Hematopoietic multipotent progenitor cell (in vitro differentiated cells): ENCODE measurements around the gene PTPN21. TPM values are rescaled to one million over a fixed set of nuclear protein-coding genes. Genes with fewer than 3 reads are reported as not detected.

Experiments
- DNase-seq, 3 donors: peaks; one replicate each; pipeline ENCODE4 v3.0.0-alpha.2; 2011 to 2015; ENCODE audit warnings: low read depth in 2 of 3, low spot score in 2 of 3
- total RNA-seq: library from RNA; depleted of rRNA; stranded (reverse); fragments of >200 nt; gene quantifications from one replicate; pipeline ENCODE4 v1.2.3, GENCODE V29; 2012

The PTPN21 gene
- total RNA-seq, 1 donor, result under 0.01 TPM

DNA sequence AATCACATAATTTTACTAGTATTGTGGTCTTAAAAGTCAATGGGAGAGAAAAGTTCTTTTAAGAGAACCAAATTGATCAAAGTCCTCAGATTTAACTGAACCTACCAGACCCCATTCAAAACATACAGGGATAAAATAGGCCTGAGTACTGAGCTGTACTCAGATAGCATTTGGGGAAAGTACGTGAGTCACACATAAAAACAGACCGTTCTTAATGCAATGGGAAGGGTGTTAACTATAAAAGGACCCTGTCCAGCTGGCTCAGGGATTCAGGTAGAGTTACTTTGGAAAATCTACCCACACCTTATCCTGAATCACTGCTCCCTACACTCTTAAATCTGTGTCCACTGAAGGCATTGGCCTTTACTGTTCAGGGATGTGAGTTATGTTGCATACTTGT, 78.0 kb downstream of the PTPN21 start:
- DNase-seq, result no peak

DNA sequence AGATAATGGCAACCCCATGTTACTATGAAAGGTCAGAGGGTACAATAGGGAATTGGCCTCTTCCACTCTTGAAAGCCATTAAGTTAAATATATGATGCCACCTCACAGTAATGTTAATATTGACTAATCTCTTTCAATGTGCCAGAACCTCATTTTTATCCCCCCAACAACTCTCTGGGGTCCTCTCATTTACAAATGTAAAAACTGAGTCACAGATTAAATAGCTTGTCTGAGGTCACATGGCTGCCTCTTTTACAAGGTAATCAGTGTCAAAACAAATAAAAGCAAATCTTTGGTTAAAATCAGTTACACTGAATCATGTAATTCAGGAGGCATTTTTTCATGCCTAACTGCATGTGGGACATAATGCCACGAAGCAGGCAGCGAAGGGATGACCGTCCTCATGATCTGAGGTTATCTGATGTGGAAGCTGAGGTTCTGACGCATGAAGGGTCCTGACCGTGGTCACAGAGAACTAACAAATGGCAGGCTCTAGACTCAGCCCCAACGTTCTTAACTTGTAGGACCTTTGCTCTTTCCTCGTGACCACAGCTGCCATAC, 78.5 kb downstream of the PTPN21 start:
- no peak for DNase-seq

DNA sequence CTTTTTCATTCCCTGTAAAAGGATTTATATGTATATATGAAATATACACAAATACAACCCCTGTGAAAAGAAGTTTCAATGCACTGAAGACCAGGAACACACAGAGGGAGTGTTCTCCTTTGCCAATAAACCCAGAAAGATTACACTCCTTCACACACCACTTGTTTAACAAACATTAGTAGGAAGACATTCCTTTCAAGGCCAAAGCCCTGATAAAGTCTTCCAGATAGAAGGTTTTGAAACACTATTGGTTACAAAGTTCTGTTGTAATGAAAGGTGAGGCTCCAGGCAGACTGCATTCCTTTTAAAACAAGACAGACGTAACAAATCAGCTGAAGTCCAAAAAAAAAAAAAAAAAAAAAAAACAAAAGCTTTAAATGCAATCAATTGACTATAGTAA, 81.0 kb downstream of the PTPN21 start:
- no peak for DNase-seq

DNA sequence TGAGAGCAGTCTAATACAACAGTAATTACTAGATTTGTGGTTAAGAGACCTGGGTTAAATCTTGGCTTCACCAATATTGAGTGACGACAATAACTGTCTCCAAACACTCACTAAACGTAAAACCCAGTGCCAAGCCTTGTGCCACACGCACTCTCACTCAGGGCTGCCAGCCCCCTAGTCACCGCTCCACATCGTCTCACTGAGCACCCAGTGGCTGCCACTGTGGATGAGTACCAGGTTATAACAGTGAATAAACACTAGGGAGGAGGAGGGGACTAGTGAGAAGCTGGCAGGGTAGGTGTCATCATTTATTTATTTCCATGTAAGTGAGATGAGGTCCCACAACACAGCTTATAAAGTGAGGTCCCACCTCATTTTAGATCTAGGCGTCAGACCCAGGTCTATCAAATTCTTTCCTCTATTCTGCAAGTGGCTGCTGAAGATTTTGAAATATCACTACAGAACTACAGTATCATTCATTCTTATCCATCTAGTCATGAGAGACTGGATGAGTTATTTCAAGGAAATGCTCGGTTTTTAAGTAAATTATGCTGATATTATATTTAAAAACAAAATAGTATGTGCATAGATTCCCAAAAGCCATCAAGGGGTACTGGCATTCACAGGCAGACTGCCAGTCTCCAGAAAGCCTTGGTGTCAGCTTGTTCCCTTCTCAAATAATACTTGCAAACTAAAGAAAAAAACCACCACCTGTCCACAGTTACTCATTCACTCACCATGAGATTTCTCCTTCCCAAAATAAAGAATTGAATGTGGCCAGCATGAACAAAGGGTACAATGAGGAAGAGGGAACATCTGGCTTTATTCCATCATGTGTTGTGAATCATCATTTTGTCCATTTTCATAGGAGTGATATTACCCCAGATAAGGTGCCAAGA, 84.0 kb downstream of the PTPN21 start:
- no peak for DNase-seq

DNA sequence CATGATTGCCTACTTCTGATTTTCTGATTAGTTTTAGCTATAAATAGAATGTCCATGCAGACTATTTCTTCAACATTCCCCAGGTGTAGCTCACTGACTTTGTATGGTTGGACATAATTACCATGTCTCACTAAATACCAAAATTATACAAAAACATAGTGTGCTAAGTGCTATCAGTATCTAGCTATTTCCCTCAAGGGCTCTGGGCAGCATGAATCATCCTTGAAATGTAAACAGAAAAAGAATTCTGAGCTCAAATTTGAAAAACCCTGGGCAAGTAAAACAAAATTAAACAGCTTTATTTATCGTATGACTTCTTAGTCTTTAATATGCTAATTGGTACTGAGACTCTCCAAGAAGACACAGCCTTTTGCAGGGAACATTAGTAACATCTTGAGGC, 86.4 kb downstream of the PTPN21 start:
- DNase-seq, result no peak

DNA sequence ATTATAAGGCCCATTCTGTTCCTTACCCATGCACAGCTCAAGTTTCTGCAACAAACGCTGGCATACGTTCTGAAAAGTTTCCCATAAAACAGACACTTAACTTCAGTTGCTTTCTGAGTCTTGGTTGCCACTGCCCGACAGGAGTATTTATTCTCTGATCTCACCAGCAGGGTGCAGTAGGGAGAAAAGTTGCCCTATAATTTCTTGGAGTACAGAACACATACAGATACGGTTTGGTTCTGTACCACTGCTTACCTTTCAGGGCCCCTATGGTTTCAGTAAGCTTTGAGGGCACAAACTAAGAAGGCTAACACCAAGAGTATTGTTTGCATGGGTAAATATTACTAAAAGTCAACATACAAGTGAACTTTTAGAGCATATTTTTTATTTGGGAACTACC, 91.5 kb downstream of the PTPN21 start:
- peak in 1 of 3 donors; percentile 8 for DNase-seq

DNA sequence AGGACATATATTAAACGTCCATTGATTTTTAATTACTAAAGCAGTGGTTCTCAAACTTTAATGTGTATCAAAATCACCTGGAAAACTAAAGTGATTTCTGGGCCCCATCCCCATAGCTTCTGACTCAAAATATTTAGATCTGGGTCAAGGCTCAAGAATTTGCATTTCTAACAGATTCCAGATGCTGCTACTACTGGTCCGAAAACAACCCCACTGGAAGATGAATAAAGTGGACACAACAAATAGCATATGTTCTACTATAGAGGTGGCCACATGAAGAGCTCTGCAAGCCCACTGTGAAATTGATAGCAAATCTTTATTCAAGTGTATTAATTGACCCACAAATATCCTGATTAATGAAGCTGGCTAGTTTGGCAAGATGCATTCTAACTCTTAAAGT, 99.9 kb downstream of the PTPN21 start:
- DNase-seq, result no peak

DNA sequence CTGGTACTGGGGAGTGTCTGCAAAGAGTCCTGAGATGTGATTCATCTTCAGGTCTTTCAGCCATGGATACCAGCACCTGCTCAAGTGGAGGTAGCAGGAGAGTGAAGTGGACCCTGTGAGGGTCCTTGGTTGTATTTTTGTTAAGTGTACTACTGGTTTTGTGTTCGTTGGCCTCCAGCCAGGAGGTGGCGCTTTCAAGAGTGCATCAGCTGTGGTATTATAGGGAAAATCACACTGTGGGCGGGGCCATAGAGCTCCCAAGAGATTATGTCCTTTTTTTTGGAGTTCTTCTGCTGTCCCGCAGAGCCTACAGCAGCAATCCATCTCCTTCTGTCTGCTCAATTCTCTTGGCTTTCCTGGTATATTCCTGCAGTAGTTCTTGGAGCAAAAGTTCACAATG, 102.6 kb downstream of the PTPN21 start:
- DNase-seq, result no peak

DNA sequence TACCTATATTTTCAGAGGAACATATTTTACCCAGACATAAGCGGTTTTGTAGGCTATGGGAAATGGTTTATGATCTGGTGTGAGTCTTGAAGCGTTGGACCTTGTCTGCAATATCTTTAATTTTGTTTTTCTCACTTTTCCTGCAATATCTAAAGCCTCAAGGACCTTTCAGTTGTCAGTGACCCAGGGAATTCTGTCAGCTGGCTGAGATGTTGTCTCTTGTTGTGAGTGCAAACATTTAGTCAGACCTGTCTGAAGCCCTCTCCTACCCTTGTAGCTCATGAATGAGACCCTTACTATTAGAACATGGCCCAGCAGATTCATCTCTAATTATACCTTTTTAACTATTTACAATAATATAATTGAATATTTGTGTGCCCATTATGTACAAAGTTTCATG, 115.7 kb downstream of the PTPN21 start:
- DNase-seq, result no peak

DNA sequence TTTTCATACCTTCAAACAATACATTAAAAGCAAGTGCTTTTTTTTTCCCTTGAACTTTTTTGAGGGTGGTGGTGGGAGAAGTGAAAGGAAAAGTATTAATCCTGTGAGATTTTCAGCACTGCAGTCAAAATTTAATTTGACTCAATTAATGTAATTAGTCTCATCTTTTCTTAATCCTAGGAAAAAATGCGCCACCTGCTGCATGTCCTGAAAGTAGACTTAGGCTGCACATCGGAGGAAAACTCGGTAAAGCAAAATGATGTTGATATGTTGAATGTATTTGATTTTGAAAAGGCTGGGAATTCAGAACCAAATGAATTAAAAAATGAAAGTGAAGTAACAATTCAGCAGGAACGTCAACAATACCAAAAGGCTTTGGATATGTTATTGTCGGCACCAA, 117.1 kb downstream of the PTPN21 start:
- DNase-seq, result no peak

DNA sequence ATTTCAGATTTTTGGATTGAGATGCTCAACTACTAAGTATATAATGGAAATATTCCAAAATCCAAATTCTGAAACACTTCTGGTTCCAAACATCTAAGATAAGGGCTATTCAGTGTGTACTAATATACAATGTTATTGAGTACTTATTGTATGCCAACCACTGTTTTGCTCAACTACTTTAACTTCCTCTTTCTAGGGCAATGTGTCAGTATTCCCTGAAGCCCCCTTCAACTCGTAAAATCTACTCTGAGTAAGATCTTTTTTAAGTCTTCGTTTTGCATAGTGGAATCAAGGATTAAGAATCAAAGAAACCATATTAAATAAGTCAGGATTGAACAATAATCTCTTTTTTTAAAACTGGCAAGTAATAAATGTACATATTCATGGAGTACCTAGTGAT, 123.8 kb downstream of the PTPN21 start:
- no peak for DNase-seq

DNA sequence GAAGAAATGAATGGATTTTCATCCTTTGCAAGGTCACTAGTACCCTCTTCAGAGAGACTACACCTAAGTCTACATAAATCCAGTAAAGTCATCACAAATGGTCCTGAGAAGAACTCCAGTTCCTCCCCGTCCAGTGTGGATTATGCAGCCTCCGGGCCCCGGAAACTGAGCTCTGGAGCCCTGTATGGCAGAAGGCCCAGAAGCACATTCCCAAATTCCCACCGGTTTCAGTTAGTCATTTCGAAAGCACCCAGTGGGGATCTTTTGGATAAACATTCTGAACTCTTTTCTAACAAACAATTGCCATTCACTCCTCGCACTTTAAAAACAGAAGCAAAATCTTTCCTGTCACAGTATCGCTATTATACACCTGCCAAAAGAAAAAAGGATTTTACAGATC, 128.5 kb downstream of the PTPN21 start:
- no peak for DNase-seq

DNA sequence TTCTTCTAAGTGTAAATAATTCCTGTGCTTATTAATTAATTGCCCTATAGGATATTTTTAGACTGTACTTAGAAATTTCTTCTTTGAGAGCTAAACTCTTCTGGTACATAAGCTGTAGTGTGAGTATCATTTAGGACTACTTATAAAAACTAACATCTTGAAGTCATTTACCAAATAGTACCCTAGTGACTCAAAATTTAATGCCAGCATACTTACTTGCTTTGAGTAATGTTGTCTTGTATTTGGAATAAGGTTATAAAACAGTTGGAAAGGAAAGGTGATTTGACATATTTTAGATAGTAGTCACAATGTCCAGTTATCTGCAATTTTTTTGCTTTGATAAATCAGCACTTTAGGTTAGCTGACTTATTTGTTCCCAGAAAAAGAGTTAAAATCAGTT, 130.2 kb downstream of the PTPN21 start:
- DNase-seq, result no peak

DNA sequence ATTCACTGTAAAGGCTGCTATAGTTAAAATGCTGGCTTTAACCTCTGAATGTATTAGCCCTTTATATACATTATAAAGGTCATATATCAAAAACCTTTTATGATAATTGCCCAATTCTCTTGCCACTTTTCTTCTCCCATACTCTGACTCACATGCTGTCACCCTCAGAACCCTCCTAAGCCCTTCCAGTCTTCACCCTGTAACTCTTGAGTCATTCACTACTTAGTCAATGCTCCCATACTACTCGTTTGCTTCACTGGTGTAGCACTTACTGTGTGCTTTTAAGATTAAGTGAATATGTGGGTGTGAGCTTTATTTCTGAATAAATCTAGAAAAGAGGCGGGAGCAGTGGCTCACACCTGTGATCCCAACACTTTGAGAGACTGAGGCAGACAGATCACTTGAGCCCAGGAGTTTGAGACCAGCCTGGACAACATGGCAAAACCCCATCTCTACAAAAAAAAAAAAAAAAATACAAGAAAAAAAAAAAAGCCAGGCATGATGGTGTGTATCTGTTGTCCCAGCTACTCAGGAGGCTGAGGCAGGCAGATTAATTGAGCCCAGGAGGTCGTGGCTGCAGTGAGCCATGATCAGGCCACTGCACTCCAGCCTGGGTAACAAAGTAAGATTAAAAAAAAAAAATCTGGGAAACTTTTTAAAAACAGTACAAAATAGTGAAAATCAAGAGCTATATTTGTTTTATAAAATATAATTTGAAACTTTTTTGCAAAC, 131.7 kb downstream of the PTPN21 start:
- DNase-seq, result no peak

DNA sequence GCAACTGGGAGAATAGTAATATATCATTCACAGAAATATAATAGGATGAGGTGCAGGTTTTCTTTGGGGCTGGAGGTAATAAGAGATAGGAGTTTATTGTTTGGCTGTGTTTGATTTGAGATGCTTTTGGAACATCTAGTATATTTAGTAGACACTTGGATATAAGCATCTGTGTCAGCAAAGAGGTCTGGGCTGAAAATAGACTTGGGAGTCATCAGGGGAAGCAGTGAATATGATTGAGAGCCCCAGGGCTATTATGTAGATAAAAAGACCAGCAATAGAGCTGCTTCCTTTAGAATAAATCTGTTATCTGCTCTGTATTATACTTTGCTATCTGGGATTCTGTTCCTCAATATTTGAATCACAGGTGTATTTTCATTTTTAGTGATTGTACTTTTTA, 132.8 kb downstream of the PTPN21 start:
- DNase-seq, result no peak

DNA sequence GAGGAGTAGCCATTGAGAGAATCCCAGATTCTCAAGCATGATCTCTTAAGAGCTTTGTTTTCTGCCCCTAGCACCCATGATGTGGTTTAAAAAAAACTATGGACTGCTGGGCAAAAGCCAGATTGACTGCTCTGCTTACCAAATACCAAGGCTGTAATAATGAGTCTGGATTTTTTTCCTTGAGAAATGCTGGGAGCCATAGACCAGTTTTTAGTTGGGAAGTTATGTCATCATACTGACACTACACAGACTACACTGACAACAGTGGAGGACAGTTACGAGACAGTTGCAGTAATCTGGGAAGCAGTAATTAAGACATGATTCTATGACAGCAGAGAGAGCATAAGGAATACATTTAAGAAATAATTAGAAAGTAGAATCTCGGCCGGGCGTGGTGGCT, 133.5 kb downstream of the PTPN21 start:
- no peak for DNase-seq

DNA sequence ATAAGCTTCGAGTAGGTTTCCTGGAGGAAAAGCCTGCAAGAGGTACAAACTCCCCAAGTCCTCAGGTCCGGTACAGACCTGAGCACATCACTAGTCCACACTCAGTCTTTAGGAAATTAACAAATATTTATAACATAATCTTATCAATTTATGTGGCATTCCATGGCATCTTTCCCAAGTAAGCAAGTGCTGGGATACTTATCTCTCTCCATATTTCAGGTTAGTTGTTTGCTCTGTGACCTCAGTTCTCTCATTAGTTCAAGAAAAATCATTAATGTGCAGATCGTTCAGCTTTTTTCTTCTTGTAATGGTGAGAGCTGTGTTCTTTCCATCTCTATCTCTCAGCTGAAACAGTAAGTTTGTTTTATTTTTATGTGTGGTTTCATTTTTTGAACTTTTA, 134.6 kb downstream of the PTPN21 start:
- no peak for DNase-seq

DNA sequence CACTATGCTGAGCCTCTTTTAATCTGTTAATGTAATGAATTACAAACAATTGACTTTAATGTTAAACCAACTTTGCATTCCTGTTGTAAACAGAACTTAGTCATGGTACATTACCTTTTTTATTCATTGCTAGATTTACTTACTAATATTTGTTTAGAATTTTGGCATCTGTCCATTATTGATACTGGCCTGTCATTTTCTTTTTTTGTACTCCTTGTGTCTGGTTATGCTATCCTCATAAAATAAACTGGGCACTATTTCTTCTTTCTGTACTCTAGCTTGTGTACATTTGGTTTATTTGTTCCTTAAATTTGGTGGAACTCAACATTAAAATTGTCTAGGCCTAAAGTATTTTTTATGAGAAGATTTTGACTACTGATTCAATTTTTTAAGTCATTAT, 137.2 kb downstream of the PTPN21 start:
- no peak for DNase-seq
